ENCODE measurements around the gene DENND1C. TPM values are rescaled to one million over a fixed set of nuclear protein-coding genes. Genes with fewer than 3 reads are reported as not detected.

Gene DENND1C
- total RNA-seq, 5 donors from 2014 or later (not counting 1 experiment from before 2014, with no cell fraction given): 107 to 140 (median 114) TPM

GRCh38 chr19:6518145-6518911 lies 36.7 kb upstream of the DENND1C start:
- Histone ChIP-seq H3K4me3 (ENCODE audit: control insufficient read depth in 1 of 2, extremely low read depth in 1 of 2, low read length in 1 of 2) (no peak overlapping the region), H3K27ac (ENCODE audit: low read length) (no peak overlapping the region)

GRCh38 chr19:6516659-6517291 lies 35.2 kb upstream of the DENND1C start:
- Mint-ChIP-seq H3K36me3 (no peaks in the 10 kb centered on the region), H3K27me3 (no peaks in the 10 kb centered on the region), H3K4me1 (peaks cover 26 to 37% (median 36%) of the 10 kb centered on the region in 3 donors), H3K27ac (peak overlapping the region; percentile 18 to 67), H3K9me3 (no peaks in the 10 kb centered on the region), H3K4me3 (peak overlapping the region; percentile 90 to 96 (median 94))
- Histone ChIP-seq H3K27me3 (replicated peaks in 1 of 2; ENCODE audit: control insufficient read depth in 2 of 2, extremely low read depth in 1 of 2, insufficient read depth in 2 of 2, low read length in 1 of 2) (no peaks in the 10 kb centered on the region), H3K27ac (ENCODE audit: low read length) (no peak overlapping the region), H3K4me3 (ENCODE audit: control insufficient read depth in 1 of 2, extremely low read depth in 1 of 2, low read length in 1 of 2) (peak overlapping the region; percentile 50 to 89), H3K4me1 (ENCODE audit: control insufficient read depth in 1 of 2, extremely low read depth in 1 of 2, insufficient read depth in 2 of 2, low read length in 2 of 2) (peaks cover 13 to 33% of the 10 kb centered on the region in 2 experiments), H3K36me3 (ENCODE audit: control insufficient read depth in 2 of 2, extremely low read depth in 1 of 2, insufficient read depth in 1 of 2, low read length in 1 of 2) (no peaks in the 10 kb centered on the region), H3K9me3 (no peaks in the 10 kb centered on the region)
- 0% methylated on average over 15 of the region's 38 CpGs for WGBS (ENCODE audit: insufficient coverage)
- ChIA-PET CTCF (interaction anchor here (0.6 to 2.5 kb wide), 14 partner anchors 33 to 421 kb away, joined by 3 to 20 read pairs (median 3); partner anchors contain the start of genes GPR108 (in 1 of the 2) and VAV1 (in 1 of the 2)), POLR2A (interaction anchor here in 1 of 2 donors (0.6 kb wide), 1 partner anchor 135 kb away, joined by 3 read pairs; no protein-coding TSS in a partner anchor)
- ATAC-seq (replicated peaks in 1 of 4): peak; percentile 86 to 90 (median 88)
- peak; percentile 67 to 96 (median 87) for DNase-seq

More at GRCh38 chr19:6518145-6518911, 36.7 kb upstream of the DENND1C start:
- peaks cover 35 to 45% (median 43%) of the 10 kb centered on the region in 3 donors for H3K4me1 Mint-ChIP-seq
- peaks cover 13 to 44% of the 10 kb centered on the region in 2 experiments for H3K4me1 ChIP-seq (ENCODE audit: control insufficient read depth in 1 of 2, extremely low read depth in 1 of 2, insufficient read depth in 2 of 2, low read length in 2 of 2)
- ChIA-PET POLR2A (no interaction called here), CTCF (interaction anchor here (0.6 to 2.5 kb wide), 4 partner anchors 20 to 345 kb away, joined by 3 to 20 read pairs (median 5); partner anchors contain the start of gene DENND1C (in 1 of the 2))
- H3K9me3 Mint-ChIP-seq: no peaks in the 10 kb centered on the region
- WGBS (ENCODE audit: insufficient coverage): 7% methylated on average over 9 of the region's 14 CpGs
- peak overlapping the region; percentile 12 to 18 for H3K27ac Mint-ChIP-seq
- H3K4me3 Mint-ChIP-seq: peak overlapping the region; percentile 50 to 96 (median 55)
- DNase-seq (peak in 1 of 35 experiments; percentile 52), ATAC-seq (replicated peaks in 1 of 4) (no peak)
- H3K9me3 ChIP-seq: no peaks in the 10 kb centered on the region
- H3K36me3 ChIP-seq (ENCODE audit: control insufficient read depth in 2 of 2, extremely low read depth in 1 of 2, insufficient read depth in 1 of 2, low read length in 1 of 2): no peaks in the 10 kb centered on the region
- H3K27me3 ChIP-seq (replicated peaks in 1 of 2; ENCODE audit: control insufficient read depth in 2 of 2, extremely low read depth in 1 of 2, insufficient read depth in 2 of 2, low read length in 1 of 2): no peaks in the 10 kb centered on the region
- no peaks in the 10 kb centered on the region for H3K27me3 Mint-ChIP-seq
- no peaks in the 10 kb centered on the region for H3K36me3 Mint-ChIP-seq

- peak overlapping the region; percentile 90 to 96 (median 94) for H3K4me3 Mint-ChIP-seq
- 2% methylated on average over 25 of the region's 26 CpGs for WGBS (ENCODE audit: insufficient coverage)
- H3K27ac ChIP-seq (ENCODE audit: low read length): no peak overlapping the region
Measured at GRCh38 chr19:6516018-6516658, 34.6 kb upstream of the DENND1C start.

GRCh38 chr19:6514926-6515544 lies 33.4 kb upstream of the DENND1C start:
- Histone ChIP-seq H3K27me3 (replicated peaks in 1 of 2; ENCODE audit: control insufficient read depth in 2 of 2, extremely low read depth in 1 of 2, insufficient read depth in 2 of 2, low read length in 1 of 2) (no peaks in the 10 kb centered on the region), H3K9me3 (no peaks in the 10 kb centered on the region), H3K4me1 (ENCODE audit: control insufficient read depth in 1 of 2, extremely low read depth in 1 of 2, insufficient read depth in 2 of 2, low read length in 2 of 2) (peaks cover 13 to 31% of the 10 kb centered on the region in 2 experiments), H3K27ac (ENCODE audit: low read length) (no peak overlapping the region), H3K36me3 (ENCODE audit: control insufficient read depth in 2 of 2, extremely low read depth in 1 of 2, insufficient read depth in 1 of 2, low read length in 1 of 2) (no peaks in the 10 kb centered on the region), H3K4me3 (ENCODE audit: control insufficient read depth in 1 of 2, extremely low read depth in 1 of 2, low read length in 1 of 2) (no peak overlapping the region)
- Mint-ChIP-seq H3K36me3 (no peaks in the 10 kb centered on the region), H3K4me3 (peak overlapping the region; percentile 59 to 96 (median 64)), H3K4me1 (peaks cover 26 to 35% (median 35%) of the 10 kb centered on the region in 3 donors), H3K27ac (peak overlapping the region in 1 of 2 donors; percentile 71), H3K9me3 (no peaks in the 10 kb centered on the region), H3K27me3 (no peaks in the 10 kb centered on the region)
- WGBS (ENCODE audit: insufficient coverage): 90% methylated on average over 9 of the region's 15 CpGs
- DNase-seq: no peak
- ChIA-PET POLR2A (interaction anchor here in 1 of 2 donors (0.7 kb wide), 1 partner anchor 91 kb away, joined by 3 read pairs; no protein-coding TSS in a partner anchor), CTCF (interaction anchor here in 1 of 2 donors (0.5 kb wide), 1 partner anchor 1413 kb away, joined by 3 read pairs; no protein-coding TSS in a partner anchor)
- ATAC-seq (replicated peaks in 1 of 4): no peak

More at GRCh38 chr19:6516018-6516658, 34.6 kb upstream of the DENND1C start:
- peaks cover 26 to 37% (median 35%) of the 10 kb centered on the region in 3 donors for H3K4me1 Mint-ChIP-seq
- DNase-seq: peak in 27 of 35 experiments; percentile 20 to 77 (median 38)
- no peaks in the 10 kb centered on the region for H3K27me3 Mint-ChIP-seq
- Histone ChIP-seq H3K36me3 (ENCODE audit: control insufficient read depth in 2 of 2, extremely low read depth in 1 of 2, insufficient read depth in 1 of 2, low read length in 1 of 2) (no peaks in the 10 kb centered on the region), H3K9me3 (no peaks in the 10 kb centered on the region), H3K4me1 (ENCODE audit: control insufficient read depth in 1 of 2, extremely low read depth in 1 of 2, insufficient read depth in 2 of 2, low read length in 2 of 2) (peaks cover 13 to 31% of the 10 kb centered on the region in 2 experiments), H3K27me3 (replicated peaks in 1 of 2; ENCODE audit: control insufficient read depth in 2 of 2, extremely low read depth in 1 of 2, insufficient read depth in 2 of 2, low read length in 1 of 2) (no peaks in the 10 kb centered on the region), H3K4me3 (ENCODE audit: control insufficient read depth in 1 of 2, extremely low read depth in 1 of 2, low read length in 1 of 2) (peak overlapping the region; percentile 50 to 89)
- no peaks in the 10 kb centered on the region for H3K9me3 Mint-ChIP-seq
- ATAC-seq (replicated peaks in 1 of 4): peak; percentile 67 to 71 (median 70)
- H3K36me3 Mint-ChIP-seq: no peaks in the 10 kb centered on the region
- POLR2A ChIA-PET: interaction anchor here in 1 of 2 donors (0.6 to 0.7 kb wide), 2 partner anchors 92 to 135 kb away, joined by 3 read pairs; no protein-coding TSS in a partner anchor
- no peak overlapping the region for H3K27ac Mint-ChIP-seq
- CTCF ChIA-PET: interaction anchor here (0.6 to 2.5 kb wide), 11 partner anchors 33 to 369 kb away, joined by 3 to 20 read pairs (median 3); partner anchors contain the start of genes GPR108 (in 1 of the 2) and VAV1 (in 1 of the 2)

- Mint-ChIP-seq H3K4me3 (peak overlapping the region in 2 of 3 donors; percentile 1 to 45), H3K9me3 (no peaks in the 10 kb centered on the region), H3K36me3 (no peaks in the 10 kb centered on the region), H3K27ac (peak overlapping the region in 1 of 2 donors; percentile 28), H3K4me1 (peaks cover 23 to 35% (median 29%) of the 10 kb centered on the region in 3 donors), H3K27me3 (no peaks in the 10 kb centered on the region)
- H3K36me3 ChIP-seq (ENCODE audit: control insufficient read depth in 2 of 2, extremely low read depth in 1 of 2, insufficient read depth in 1 of 2, low read length in 1 of 2): no peaks in the 10 kb centered on the region
- ChIA-PET CTCF (interaction anchor here in 1 of 2 donors (0.6 kb wide), 2 partner anchors 61 to 326 kb away, joined by 4 to 6 read pairs; no protein-coding TSS in a partner anchor), POLR2A (interaction anchor here (0.6 kb wide), 2 partner anchors 139 to 227 kb away, joined by 5 to 8 read pairs; no protein-coding TSS in a partner anchor)
- no peak overlapping the region for H3K27ac ChIP-seq (ENCODE audit: low read length)
- peaks cover 13 to 31% of the 10 kb centered on the region in 2 experiments for H3K4me1 ChIP-seq (ENCODE audit: control insufficient read depth in 1 of 2, extremely low read depth in 1 of 2, insufficient read depth in 2 of 2, low read length in 2 of 2)
- DNase-seq (no peak), ATAC-seq (replicated peaks in 1 of 4) (no peak)
- H3K27me3 ChIP-seq (replicated peaks in 1 of 2; ENCODE audit: control insufficient read depth in 2 of 2, extremely low read depth in 1 of 2, insufficient read depth in 2 of 2, low read length in 1 of 2): no peaks in the 10 kb centered on the region
- no peaks in the 10 kb centered on the region for H3K9me3 ChIP-seq
- WGBS (ENCODE audit: insufficient coverage): 61% methylated on average over 3 of the region's 9 CpGs
- H3K4me3 ChIP-seq (ENCODE audit: control insufficient read depth in 1 of 2, extremely low read depth in 1 of 2, low read length in 1 of 2): no peak overlapping the region
Measured at GRCh38 chr19:6514089-6514488, 32.5 kb upstream of the DENND1C start.
